GM04503 (cell line): ENCODE data around the gene SOBP.

Experiments
- DNase-seq: peaks from one replicate; pipeline ENCODE4 v3.0.0-alpha.2; 2012; ENCODE audit warnings: low read depth

The SOBP gene

GRCh38 chr6:107689951-107690642 lies 200.2 kb downstream of the SOBP start:
- DNase-seq = no peak

- no peak for DNase-seq
Measured at GRCh38 chr6:107690643-107691061, 200.7 kb downstream of the SOBP start.

GRCh38 chr6:107691062-107691751 lies 201.3 kb downstream of the SOBP start:
- DNase-seq = peak; percentile 44

GRCh38 chr6:107692351-107692750 lies 202.4 kb downstream of the SOBP start:
- DNase-seq = no peak

GRCh38 chr6:107695061-107695720 lies 205.3 kb downstream of the SOBP start:
- DNase-seq = no peak

GRCh38 chr6:107697682-107698081 lies 207.8 kb downstream of the SOBP start:
- DNase-seq = no peak

- DNase-seq = no peak
Measured at GRCh38 chr6:107698146-107698545, 208.2 kb downstream of the SOBP start.

- no peak for DNase-seq
Measured at GRCh38 chr6:107699254-107699653, 209.3 kb downstream of the SOBP start.

GRCh38 chr6:107699697-107700325 lies 209.9 kb downstream of the SOBP start:
- no peak for DNase-seq

- DNase-seq = no peak
Measured at GRCh38 chr6:107703606-107704005, 213.7 kb downstream of the SOBP start.

- DNase-seq = no peak
Measured at GRCh38 chr6:107704347-107705013, 214.6 kb downstream of the SOBP start.

- no peak for DNase-seq
Measured at GRCh38 chr6:107706516-107707115, 216.7 kb downstream of the SOBP start.

- no peak for DNase-seq
Measured at GRCh38 chr6:107707346-107708275, 217.7 kb downstream of the SOBP start.

GRCh38 chr6:107708435-107708834 lies 218.5 kb downstream of the SOBP start:
- no peak for DNase-seq

- no peak for DNase-seq
Measured at GRCh38 chr6:107709341-107709740, 219.4 kb downstream of the SOBP start.
